Natural killer cell treated with Interleukin-12 subunit alpha and Interleukin-12 subunit beta and Interleukin-15 and Interleukin-18, amount 100 ng/mL, for 72 hours (primary cell): Measurements from ENCODE around the gene IL17RB. TPM values are rescaled to one million over a fixed set of nuclear protein-coding genes. Genes with fewer than 3 reads are reported as not detected.
A peak's percentile ranks its signal among the peaks of the same experiment; 100 is the strongest.

Experiments
- ATAC-seq, 2 donors: fragments of 150-1000 bp; cut with Tn5 transposase in 1 of 2; sonication (Bioruptor Pico), chemical (Tn5 transposase) in 1 of 2; 2 replicates each; pipeline ENCODE4 v1.10.0; 2021
- DNase-seq: peaks from one replicate; pipeline ENCODE4 v3.0.0; 2022; ENCODE audit warnings: low spot score
- H3K27ac Mint-ChIP-seq, 2 donors: 1 replicate in 1 of 2; 2 replicates in 1 of 2; pipeline ENCODE4 v1.8.0; 2022; ENCODE audit warnings: mixed read lengths in 2 of 2, mild to moderate bottlenecking in 1 of 2, moderate library complexity in 1 of 2
- H3K27me3 Mint-ChIP-seq, 2 donors: 1 replicate in 1 of 2; 2 replicates in 1 of 2; pipeline ENCODE4 v1.8.0; 2022; ENCODE audit warnings: mixed read lengths in 2 of 2
- H3K36me3 Mint-ChIP-seq: one replicate; pipeline ENCODE4 v1.8.0; 2022; ENCODE audit warnings: mixed read lengths
- H3K4me1 Mint-ChIP-seq, 2 donors: 1 replicate in 1 of 2; 2 replicates in 1 of 2; pipeline ENCODE4 v1.8.0; 2022; ENCODE audit warnings: low read depth in 2 of 2, mixed read lengths in 2 of 2, mild to moderate bottlenecking in 1 of 2
- H3K4me3 Mint-ChIP-seq: one replicate; pipeline ENCODE4 v1.8.0; 2022; ENCODE audit warnings: mixed read lengths
- H3K9me3 Mint-ChIP-seq: 2 replicates; pipeline ENCODE4 v1.8.0; 2022; ENCODE audit warnings: mixed read lengths
- total RNA-seq, 2 donors: library from RNA; stranded (reverse); gene quantifications; one replicate each; pipeline ENCODE4 v1.2.3, GENCODE V29; 2022

The IL17RB gene
- total RNA-seq, 2 donors from 2014 or later: 1.2 to 2.7 TPM

- peak; percentile 95 to 96 for ATAC-seq
- no peaks in the 10 kb centered on the region for H3K9me3 Mint-ChIP-seq
- H3K27me3 Mint-ChIP-seq: no peaks in the 10 kb centered on the region
- peak; percentile 92 for DNase-seq
- peaks cover 33% of the 10 kb centered on the region for H3K36me3 Mint-ChIP-seq
- H3K4me3 Mint-ChIP-seq: peak within 1 kb of the TSS; percentile 96
- H3K27ac Mint-ChIP-seq: peak within 1 kb of the TSS; percentile 55 to 89
- H3K4me1 Mint-ChIP-seq: peaks cover 28 to 31% of the 10 kb centered on the region in 2 donors
Observed at GRCh38 chr3:53881691-53882593, 35.6 kb downstream of the IL17RB start, which contains the start of gene ACTR8. TSS of gene ACTR8 (minus strand) at chr3:53882152. CDS start at chr3:53882101, 51 bp downstream.

GRCh38 chr3:53883008-53883407 lies 36.6 kb downstream of the IL17RB start:
- Mint-ChIP-seq H3K4me3 (peak overlapping the region; percentile 96), H3K9me3 (no peaks in the 10 kb centered on the region), H3K4me1 (peaks cover 32 to 33% of the 10 kb centered on the region in 2 donors), H3K27ac (peak overlapping the region; percentile 55 to 89), H3K27me3 (no peaks in the 10 kb centered on the region), H3K36me3 (peaks cover 28% of the 10 kb centered on the region)
- no peak for DNase-seq
- ATAC-seq: no peak

GRCh38 chr3:53884623-53885022 lies 38.3 kb downstream of the IL17RB start:
- no peak overlapping the region for H3K27ac Mint-ChIP-seq
- H3K36me3 Mint-ChIP-seq: peaks cover 26% of the 10 kb centered on the region
- H3K4me3 Mint-ChIP-seq: no peak overlapping the region
- H3K9me3 Mint-ChIP-seq: no peaks in the 10 kb centered on the region
- peaks cover 40 to 43% of the 10 kb centered on the region in 2 donors for H3K4me1 Mint-ChIP-seq
- no peaks in the 10 kb centered on the region for H3K27me3 Mint-ChIP-seq
- ATAC-seq (no peak), DNase-seq (no peak)

GRCh38 chr3:53885239-53885638 lies 38.9 kb downstream of the IL17RB start:
- Mint-ChIP-seq H3K36me3 (peaks cover 21% of the 10 kb centered on the region), H3K4me1 (peaks cover 43% of the 10 kb centered on the region in 2 donors), H3K4me3 (no peak overlapping the region), H3K9me3 (no peaks in the 10 kb centered on the region), H3K27ac (no peak overlapping the region), H3K27me3 (no peaks in the 10 kb centered on the region)
- ATAC-seq (no peak), DNase-seq (no peak)

- DNase-seq (no peak), ATAC-seq (no peak)
- no peak overlapping the region for H3K4me3 Mint-ChIP-seq
- peaks cover 21% of the 10 kb centered on the region for H3K36me3 Mint-ChIP-seq
- no peaks in the 10 kb centered on the region for H3K27me3 Mint-ChIP-seq
- H3K27ac Mint-ChIP-seq: peak overlapping the region in 1 of 2 donors; percentile 21
- no peaks in the 10 kb centered on the region for H3K9me3 Mint-ChIP-seq
- H3K4me1 Mint-ChIP-seq: peaks cover 46 to 47% of the 10 kb centered on the region in 2 donors
Observed at GRCh38 chr3:53887446-53887845, 41.1 kb downstream of the IL17RB start.

GRCh38 chr3:53888232-53888631 lies 41.9 kb downstream of the IL17RB start:
- Mint-ChIP-seq H3K27ac (no peak overlapping the region), H3K36me3 (peaks cover 16% of the 10 kb centered on the region), H3K4me1 (peaks cover 43 to 47% of the 10 kb centered on the region in 2 donors), H3K4me3 (peak overlapping the region; percentile 30), H3K9me3 (peaks cover 4% of the 10 kb centered on the region), H3K27me3 (peaks cover 0 to under 1% of the 10 kb centered on the region in 2 donors)
- ATAC-seq: no peak
- no peak for DNase-seq

GRCh38 chr3:53890726-53891475 lies 44.5 kb downstream of the IL17RB start:
- Mint-ChIP-seq H3K4me1 (peaks cover 43 to 48% of the 10 kb centered on the region in 2 donors), H3K27me3 (peaks cover 9 to 15% of the 10 kb centered on the region in 2 donors), H3K9me3 (peaks cover 6% of the 10 kb centered on the region), H3K36me3 (peaks cover 21% of the 10 kb centered on the region), H3K4me3 (peak overlapping the region; percentile 95), H3K27ac (peak overlapping the region; percentile 94 to 98)
- ATAC-seq (no peak), DNase-seq (no peak)

GRCh38 chr3:53891497-53892285 lies 45.3 kb downstream of the IL17RB start, which contains the start of gene SELENOK:
TSS of gene SELENOK (minus strand) at chr3:53891859.
- Mint-ChIP-seq H3K4me3 (peak within 1 kb of the TSS; percentile 95), H3K27me3 (peaks cover 9 to 20% of the 10 kb centered on the region in 2 donors), H3K36me3 (peaks cover 21% of the 10 kb centered on the region), H3K27ac (peak within 1 kb of the TSS; percentile 94 to 98), H3K9me3 (peaks cover 6% of the 10 kb centered on the region), H3K4me1 (peaks cover 43 to 48% of the 10 kb centered on the region in 2 donors)
- ATAC-seq: peak; percentile 97 to 99
- peak; percentile 98 for DNase-seq

- H3K4me1 Mint-ChIP-seq: peaks cover 43 to 48% of the 10 kb centered on the region in 2 donors
- H3K4me3 Mint-ChIP-seq: peak overlapping the region; percentile 95
- H3K36me3 Mint-ChIP-seq: peaks cover 21% of the 10 kb centered on the region
- H3K27me3 Mint-ChIP-seq: peaks cover 12 to 26% of the 10 kb centered on the region in 2 donors
- peak overlapping the region; percentile 94 to 98 for H3K27ac Mint-ChIP-seq
- peaks cover 6% of the 10 kb centered on the region for H3K9me3 Mint-ChIP-seq
- DNase-seq: no peak
- no peak for ATAC-seq
Observed at GRCh38 chr3:53892286-53892637, 45.9 kb downstream of the IL17RB start.

GRCh38 chr3:53899750-53900149 lies 53.4 kb downstream of the IL17RB start:
- no peak for DNase-seq
- H3K27ac Mint-ChIP-seq: no peak overlapping the region
- ATAC-seq: no peak
- H3K36me3 Mint-ChIP-seq: no peaks in the 10 kb centered on the region
- no peak overlapping the region for H3K4me3 Mint-ChIP-seq
- no peaks in the 10 kb centered on the region for H3K4me1 Mint-ChIP-seq
- peaks cover 24 to 49% of the 10 kb centered on the region in 2 donors for H3K27me3 Mint-ChIP-seq
- H3K9me3 Mint-ChIP-seq: no peaks in the 10 kb centered on the region

- peaks cover 27 to 49% of the 10 kb centered on the region in 2 donors for H3K27me3 Mint-ChIP-seq
Observed at GRCh38 chr3:53900666-53901331, 54.4 kb downstream of the IL17RB start.

GRCh38 chr3:53902067-53902466 lies 55.7 kb downstream of the IL17RB start:
- Mint-ChIP-seq H3K27me3 (peaks cover 34 to 53% of the 10 kb centered on the region in 2 donors), H3K9me3 (no peaks in the 10 kb centered on the region)
- no peak for ATAC-seq

More at GRCh38 chr3:53900666-53901331, 54.4 kb downstream of the IL17RB start:
- Mint-ChIP-seq H3K4me1 (no peaks in the 10 kb centered on the region), H3K27ac (no peak overlapping the region), H3K36me3 (no peaks in the 10 kb centered on the region), H3K4me3 (no peak overlapping the region), H3K9me3 (no peaks in the 10 kb centered on the region)
- DNase-seq (no peak), ATAC-seq (no peak)

GRCh38 chr3:53902711-53903110 lies 56.3 kb downstream of the IL17RB start:
- peaks cover 29 to 53% of the 10 kb centered on the region in 2 donors for H3K27me3 Mint-ChIP-seq
- DNase-seq (no peak), ATAC-seq (no peak)
- H3K4me1 Mint-ChIP-seq: no peaks in the 10 kb centered on the region
- no peaks in the 10 kb centered on the region for H3K9me3 Mint-ChIP-seq
- H3K4me3 Mint-ChIP-seq: no peak overlapping the region
- H3K36me3 Mint-ChIP-seq: no peaks in the 10 kb centered on the region
- H3K27ac Mint-ChIP-seq: no peak overlapping the region

More at GRCh38 chr3:53902067-53902466, 55.7 kb downstream of the IL17RB start:
- no peak for DNase-seq
- Mint-ChIP-seq H3K27ac (no peak overlapping the region), H3K36me3 (no peaks in the 10 kb centered on the region), H3K4me3 (no peak overlapping the region), H3K4me1 (no peaks in the 10 kb centered on the region)
